Tibial nerve (tissue), 4 donors: Measurements from ENCODE around the gene HES5.
"Not testable (repeated sequence)": the region's sequence is repeated elsewhere in the genome, so short reads cannot be mapped to it uniquely, and the experiment has no call there.

ENCODE experiments used
- EP300 ChIP-seq, 2 donors: sonication (generic); formaldehyde crosslinking; IDR thresholded peaks; one replicate each; pipeline ENCODE4 v1.6.1; 2017; ENCODE audit warnings: antibody characterized with exemption in 2 of 2, mild to moderate bottlenecking in 1 of 2
- POLR2A ChIP-seq, 2 donors: fragments of 450-650 bp; IDR thresholded peaks; one replicate each; pipeline ENCODE4 v1.6.1; 2017; ENCODE audit warnings: antibody characterized with exemption in 2 of 2, mild to moderate bottlenecking in 2 of 2, moderate library complexity in 2 of 2
- TF ChIP-seq, protein P1 (sequence below), 5 experiments: fragments of 200-600 bp in 3 of 5; fragments of 450-650 bp in 2 of 5; sonication (generic) in 3 of 5; IDR thresholded peaks; one replicate each; pipeline ENCODE4 v1.5.1; 2016 to 2019; ENCODE audit warnings: antibody characterized with exemption in 5 of 5, mild to moderate bottlenecking in 3 of 5, moderate library complexity in 2 of 5

DNA sequence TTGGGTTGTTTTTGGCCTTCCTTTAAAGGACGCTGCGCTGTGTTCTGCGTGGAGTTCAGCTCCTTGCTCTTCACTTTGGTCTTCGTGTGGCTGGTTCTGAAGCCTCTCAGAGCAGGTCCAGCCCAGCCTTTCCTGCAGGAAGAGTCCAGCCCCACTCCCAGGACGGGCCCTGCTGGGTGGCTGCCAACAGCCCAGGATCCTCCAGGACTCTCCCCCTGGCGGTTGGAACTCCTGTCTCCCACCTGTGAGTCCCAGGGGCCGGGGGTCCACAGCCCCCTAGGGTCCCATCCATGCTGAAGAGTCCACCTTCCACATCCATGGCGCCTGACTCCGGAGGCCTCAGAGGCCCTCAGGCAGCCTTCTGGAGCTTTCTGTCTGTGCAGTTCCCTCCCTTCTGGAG is 21.5 kb upstream of the HES5 start:
- TF ChIP-seq, protein P1, sequence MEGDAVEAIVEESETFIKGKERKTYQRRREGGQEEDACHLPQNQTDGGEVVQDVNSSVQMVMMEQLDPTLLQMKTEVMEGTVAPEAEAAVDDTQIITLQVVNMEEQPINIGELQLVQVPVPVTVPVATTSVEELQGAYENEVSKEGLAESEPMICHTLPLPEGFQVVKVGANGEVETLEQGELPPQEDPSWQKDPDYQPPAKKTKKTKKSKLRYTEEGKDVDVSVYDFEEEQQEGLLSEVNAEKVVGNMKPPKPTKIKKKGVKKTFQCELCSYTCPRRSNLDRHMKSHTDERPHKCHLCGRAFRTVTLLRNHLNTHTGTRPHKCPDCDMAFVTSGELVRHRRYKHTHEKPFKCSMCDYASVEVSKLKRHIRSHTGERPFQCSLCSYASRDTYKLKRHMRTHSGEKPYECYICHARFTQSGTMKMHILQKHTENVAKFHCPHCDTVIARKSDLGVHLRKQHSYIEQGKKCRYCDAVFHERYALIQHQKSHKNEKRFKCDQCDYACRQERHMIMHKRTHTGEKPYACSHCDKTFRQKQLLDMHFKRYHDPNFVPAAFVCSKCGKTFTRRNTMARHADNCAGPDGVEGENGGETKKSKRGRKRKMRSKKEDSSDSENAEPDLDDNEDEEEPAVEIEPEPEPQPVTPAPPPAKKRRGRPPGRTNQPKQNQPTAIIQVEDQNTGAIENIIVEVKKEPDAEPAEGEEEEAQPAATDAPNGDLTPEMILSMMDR (IDR thresholded peaks at IDR 0.05), result not testable (repeated sequence)
- TF ChIP-seq POLR2A, EP300 (IDR thresholded peaks at IDR 0.05): not testable (repeated sequence)
